GM06990 (cell line): ENCODE data around the gene NUDC.
A peak's percentile ranks its signal among the peaks of the same experiment; 100 is the strongest.

ENCODE experiments used
- DNase-seq: peaks from one replicate; pipeline ENCODE4 v3.0.0-alpha.2; 2011; ENCODE audit not compliant: insufficient read length; ENCODE audit errors: extremely low read depth
- H3K27me3 ChIP-seq: replicated peaks from 2 replicates; pipeline ENCODE4 v1.6.0; 2011; ENCODE audit warnings: low read length; ENCODE audit not compliant: control insufficient read depth, insufficient read depth
- H3K36me3 ChIP-seq: 2 replicates; pipeline ENCODE4 v1.5.1; 2011; ENCODE audit warnings: low read length; ENCODE audit not compliant: control insufficient read depth, insufficient read depth
- H3K4me3 ChIP-seq: replicated peaks from 2 replicates; pipeline ENCODE4 v1.5.1; 2011; ENCODE audit warnings: low read depth, mild to moderate bottlenecking, control low read depth, low read length
- TF ChIP-seq, protein P1 (sequence below): IDR thresholded peaks from 2 replicates; pipeline ENCODE4 v1.5.1; 2011; ENCODE audit warnings: low read length, control low read depth, mild to moderate bottlenecking, inconsistent platforms; ENCODE audit not compliant: insufficient read depth, poor library complexity, severe bottlenecking

NUDC gene

DNA sequence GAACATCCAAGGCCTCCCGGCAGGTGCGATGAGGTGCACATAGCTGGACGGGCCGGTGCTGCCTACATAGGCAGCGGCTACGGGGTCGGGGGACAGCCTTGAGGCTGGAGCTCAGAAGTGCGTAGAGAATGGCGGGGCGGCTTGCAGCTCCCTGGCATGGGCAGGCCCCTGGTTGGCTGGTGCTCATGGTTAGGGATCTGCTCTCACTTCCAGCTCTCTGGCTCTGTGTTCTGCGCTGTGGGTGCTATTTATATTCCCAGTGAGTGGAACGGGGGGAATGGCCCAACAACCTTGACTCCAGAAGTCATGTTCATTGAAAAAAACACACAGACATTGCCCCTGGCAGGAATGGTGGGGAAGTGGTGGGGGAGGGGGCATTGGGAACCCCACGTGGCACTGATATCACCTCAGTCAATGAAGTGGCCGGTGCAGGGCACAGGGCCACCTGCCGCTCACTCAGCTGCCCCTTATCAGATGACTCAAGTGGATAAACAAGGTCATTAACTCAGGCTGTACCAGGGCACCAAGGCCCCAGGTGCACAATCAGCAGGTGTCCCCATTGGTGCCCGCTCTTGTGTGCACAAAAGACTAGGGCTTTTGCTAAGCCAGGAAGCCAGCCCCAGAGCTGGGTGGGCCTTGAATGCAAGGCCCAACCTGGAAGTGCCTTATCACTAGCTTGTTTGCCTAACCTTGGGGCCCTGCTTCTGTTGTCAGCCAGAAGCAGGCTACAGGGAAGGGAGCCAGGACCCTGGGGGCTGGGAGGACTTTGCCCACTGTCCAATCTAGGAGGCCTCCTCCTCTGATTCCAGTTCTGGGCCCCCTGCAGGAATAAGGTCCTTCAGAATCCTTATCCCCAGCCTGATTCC lies 7.6 kb upstream of the NUDC start, which contains the start of gene NR0B2:
Gene NR0B2, minus strand, starts transcription at position 222 of the 866 bp plus-strand sequence. Its CDS starts 35 bp downstream, at position 187.
- TF ChIP-seq, protein P1, sequence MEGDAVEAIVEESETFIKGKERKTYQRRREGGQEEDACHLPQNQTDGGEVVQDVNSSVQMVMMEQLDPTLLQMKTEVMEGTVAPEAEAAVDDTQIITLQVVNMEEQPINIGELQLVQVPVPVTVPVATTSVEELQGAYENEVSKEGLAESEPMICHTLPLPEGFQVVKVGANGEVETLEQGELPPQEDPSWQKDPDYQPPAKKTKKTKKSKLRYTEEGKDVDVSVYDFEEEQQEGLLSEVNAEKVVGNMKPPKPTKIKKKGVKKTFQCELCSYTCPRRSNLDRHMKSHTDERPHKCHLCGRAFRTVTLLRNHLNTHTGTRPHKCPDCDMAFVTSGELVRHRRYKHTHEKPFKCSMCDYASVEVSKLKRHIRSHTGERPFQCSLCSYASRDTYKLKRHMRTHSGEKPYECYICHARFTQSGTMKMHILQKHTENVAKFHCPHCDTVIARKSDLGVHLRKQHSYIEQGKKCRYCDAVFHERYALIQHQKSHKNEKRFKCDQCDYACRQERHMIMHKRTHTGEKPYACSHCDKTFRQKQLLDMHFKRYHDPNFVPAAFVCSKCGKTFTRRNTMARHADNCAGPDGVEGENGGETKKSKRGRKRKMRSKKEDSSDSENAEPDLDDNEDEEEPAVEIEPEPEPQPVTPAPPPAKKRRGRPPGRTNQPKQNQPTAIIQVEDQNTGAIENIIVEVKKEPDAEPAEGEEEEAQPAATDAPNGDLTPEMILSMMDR: no peak
- DNase-seq: no peak
- no peaks in the 10 kb centered on the region for H3K36me3 ChIP-seq
- no peak within 1 kb of the TSS for H3K4me3 ChIP-seq
- no peaks in the 10 kb centered on the region for H3K27me3 ChIP-seq

DNA sequence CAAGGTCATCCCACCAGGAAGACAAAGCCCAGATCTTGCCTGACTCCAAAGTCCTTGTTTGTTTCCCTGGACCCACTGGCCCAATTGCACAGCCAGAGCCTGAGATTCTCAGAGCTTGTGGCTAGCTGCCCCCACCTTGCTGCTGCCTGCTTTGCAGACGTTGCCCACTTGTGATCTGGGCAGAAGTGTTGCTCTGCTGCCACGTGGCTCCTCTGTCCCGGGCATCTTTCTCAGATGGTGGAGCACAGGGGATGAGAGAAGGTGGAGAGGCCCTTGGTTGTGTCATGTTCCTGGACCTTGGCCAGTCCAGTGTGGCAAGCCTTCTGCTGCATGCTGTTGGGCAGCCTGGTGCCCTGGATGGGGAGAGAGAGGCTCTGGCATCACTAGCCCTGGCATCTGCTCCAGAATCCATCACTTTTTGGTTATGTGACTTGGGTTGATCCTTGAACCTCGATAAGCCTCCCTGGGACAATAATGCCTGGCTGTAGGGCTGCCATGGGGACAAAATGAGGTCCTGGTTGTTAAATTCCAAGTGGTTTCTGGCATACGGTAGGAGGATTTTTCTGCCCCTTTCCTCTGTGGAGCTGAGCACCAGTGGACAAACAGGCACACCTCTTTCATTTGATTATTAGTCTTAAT lies 6.2 kb upstream of the NUDC start:
- Histone ChIP-seq H3K4me3 (no peak overlapping the region), H3K27me3 (no peaks in the 10 kb centered on the region), H3K36me3 (no peaks in the 10 kb centered on the region)
- DNase-seq: no peak
- TF ChIP-seq, protein P1: no peak

DNA sequence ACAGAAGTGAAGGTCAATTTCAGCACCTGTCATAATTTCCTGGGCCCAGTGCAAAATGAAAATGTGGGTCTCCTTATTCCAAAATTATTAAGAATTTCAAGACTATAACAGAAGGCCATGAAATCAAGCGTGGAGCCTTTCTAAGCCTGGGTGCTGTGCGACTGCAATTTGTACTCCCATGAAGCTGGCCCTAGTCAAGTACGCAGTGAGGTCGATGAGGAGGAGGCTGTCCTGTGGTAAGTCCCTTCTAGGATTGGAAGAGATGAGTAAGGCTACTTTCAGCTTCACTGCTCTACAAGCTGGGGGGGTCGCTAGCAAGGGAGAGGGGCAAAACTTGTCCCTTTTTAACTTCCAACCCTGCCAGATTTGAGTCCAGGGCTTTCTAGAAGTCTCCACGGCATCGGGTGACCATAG lies 410 bp upstream of the NUDC start:
- TF ChIP-seq, protein P1: no peak
- Histone ChIP-seq H3K27me3 (no peaks in the 10 kb centered on the region), H3K36me3 (peaks cover 8% of the 10 kb centered on the region), H3K4me3 (peak overlapping the region; percentile 47)
- no peak for DNase-seq

DNA sequence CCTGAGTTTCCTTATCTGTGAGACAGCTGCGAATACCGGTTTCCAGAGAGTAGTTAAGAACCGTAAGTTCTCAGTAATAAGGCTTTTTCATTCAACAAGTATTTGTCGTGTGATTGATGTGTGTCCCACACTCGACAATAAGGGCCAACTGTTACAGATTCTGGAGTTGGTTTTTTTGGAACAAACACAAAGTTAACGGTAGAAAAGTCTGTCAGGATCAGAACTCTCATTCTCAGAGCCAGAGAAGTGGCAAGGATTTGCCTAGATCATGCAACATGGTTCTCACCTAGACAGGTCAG lies 837 bp downstream of the NUDC start:
- TF ChIP-seq, protein P1: no peak
- no peak for DNase-seq
- peaks cover 11% of the 10 kb centered on the region for H3K36me3 ChIP-seq
- H3K27me3 ChIP-seq: no peaks in the 10 kb centered on the region
- peak overlapping the region; percentile 89 for H3K4me3 ChIP-seq

DNA sequence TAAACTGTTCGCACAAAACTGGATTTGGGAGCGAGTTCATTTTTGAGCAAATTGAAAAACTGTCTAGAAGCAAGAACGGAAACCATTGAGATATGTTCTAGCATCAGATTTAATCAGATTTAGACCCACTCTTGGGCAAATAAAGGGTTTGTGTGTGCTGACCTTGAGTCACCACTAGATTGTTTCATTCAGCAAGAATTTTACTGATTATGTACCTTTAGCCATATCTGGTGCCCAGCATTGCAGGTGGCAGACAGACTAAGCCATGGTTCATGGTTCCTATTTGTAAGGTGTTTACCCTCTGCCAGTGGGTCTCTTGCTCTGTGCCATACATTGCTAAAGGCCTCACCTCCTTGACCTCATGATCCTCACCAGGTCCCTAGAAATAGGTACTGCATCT lies 1.4 kb downstream of the NUDC start:
- no peaks in the 10 kb centered on the region for H3K27me3 ChIP-seq
- H3K4me3 ChIP-seq: peak overlapping the region; percentile 89
- peaks cover 13% of the 10 kb centered on the region for H3K36me3 ChIP-seq
- TF ChIP-seq, protein P1: no peak
- DNase-seq: no peak
